ENCODE results near the gene CD44. TPM values are rescaled to one million over a fixed set of nuclear protein-coding genes. Genes with fewer than 3 reads are reported as not detected.

CD44 gene
- total RNA-seq, 6 experiments from 2014 or later, result 12.2 to 64.1 (median 22.9) TPM

DNA sequence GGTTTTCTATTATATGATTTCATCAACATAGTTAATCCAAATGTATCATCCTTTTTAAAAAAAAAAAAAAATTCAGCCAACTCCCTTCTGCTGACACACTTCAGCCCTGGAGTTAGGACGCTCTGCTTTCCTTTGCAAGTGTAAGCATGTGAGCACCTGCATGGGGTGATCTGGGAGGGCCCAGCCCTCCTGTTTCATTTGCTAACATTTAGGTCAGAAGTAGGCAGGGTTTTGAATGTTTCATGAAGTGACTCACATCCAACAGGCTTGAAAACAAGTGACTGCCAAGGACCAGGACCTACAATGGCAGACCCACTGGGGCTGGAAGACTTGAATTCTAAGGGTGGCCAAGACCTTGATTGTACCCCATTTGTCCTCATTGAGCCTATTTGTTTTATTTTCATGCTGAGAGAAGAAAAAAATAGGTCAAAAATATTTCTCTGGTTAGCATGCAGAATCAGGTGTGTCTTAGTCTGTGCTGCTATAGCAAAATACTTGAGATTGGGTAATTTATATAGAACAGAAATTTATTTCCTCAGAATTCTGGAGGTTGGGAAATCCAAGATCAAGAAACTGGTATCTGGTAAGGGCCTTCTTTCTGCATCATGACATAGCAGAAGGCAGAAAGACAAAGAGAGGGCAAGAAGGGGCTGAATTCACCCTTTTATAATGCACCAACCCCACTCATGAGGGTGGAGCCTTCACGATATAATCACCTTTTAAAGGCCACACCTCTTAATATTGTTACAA lies 137.6 kb downstream of the CD44 start:
- H3K4me1 ChIP-seq, result peaks cover 0 to 26% (median 6%) of the 10 kb centered on the region in 4 donors
- TF ChIP-seq CTCF (IDR thresholded peaks at IDR 0.05) (no peak), POLR2A (IDR thresholded peaks at IDR 0.05) (peak; percentile 13)
- H3K36me3 ChIP-seq, result peaks cover 0 to 12% (median 0%) of the 10 kb centered on the region in 4 donors
- intact Hi-C loops (cut with DNase I), result no loop called here
- H3K4me3 ChIP-seq, result no peak overlapping the region
- WGBS (ENCODE audit: insufficient coverage, low coverage, low lambda C conversion rate, missing lambda C conversion rate), result 64% methylated on average over 2 of the region's 2 CpGs
- H3K9me3 ChIP-seq, result no peaks in the 10 kb centered on the region
- peak overlapping the region in 2 of 3 donors; percentile 6 to 51 for H3K27ac ChIP-seq
- DNase-seq, result peak in 1 of 3 donors; percentile 32
- ATAC-seq, result peak; percentile 16 to 85 (median 58)
- H3K27me3 ChIP-seq, result no peaks in the 10 kb centered on the region

DNA sequence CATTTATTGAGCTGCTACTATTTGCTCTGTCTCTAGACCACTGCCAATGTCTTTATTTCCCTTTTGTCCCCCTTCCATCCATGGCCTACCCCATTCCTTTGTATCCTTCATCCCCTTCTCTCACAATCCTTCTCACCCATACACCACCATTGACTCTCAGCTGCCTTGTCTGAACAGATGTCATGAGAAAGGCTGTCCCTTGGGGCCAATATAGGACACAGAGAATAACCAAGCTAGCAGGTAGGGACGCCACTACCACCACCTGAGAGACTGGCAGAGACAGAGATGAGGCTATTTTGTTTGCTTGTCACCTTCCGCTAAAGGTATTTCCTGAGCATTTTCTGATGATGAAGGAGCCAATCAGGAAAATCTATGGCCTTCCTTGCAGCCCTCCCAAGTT lies 138.9 kb downstream of the CD44 start:
- WGBS (ENCODE audit: insufficient coverage, low coverage, low lambda C conversion rate, missing lambda C conversion rate), result 100% methylated on average over 1 of the region's 2 CpGs

DNA sequence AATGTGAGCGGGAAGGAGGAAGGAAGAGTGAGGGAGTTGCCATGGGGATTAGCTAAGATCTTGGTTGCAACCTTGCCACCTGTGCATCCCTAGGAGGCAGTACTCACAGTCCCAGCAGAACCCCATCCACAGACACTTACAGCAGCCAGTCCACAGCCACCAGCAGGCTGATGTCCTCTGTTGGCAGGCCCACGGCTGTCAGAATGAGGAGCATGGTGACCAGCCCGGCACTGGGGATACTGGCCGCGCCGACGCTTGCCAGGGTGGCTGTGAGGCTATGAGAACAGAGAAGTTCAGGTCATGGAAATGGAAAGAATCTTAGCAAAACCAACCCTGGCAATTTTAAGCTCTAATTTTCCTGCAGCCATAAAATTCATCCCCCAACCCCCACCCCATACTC lies 141.8 kb downstream of the CD44 start:
- peaks cover 0 to 14% (median 3%) of the 10 kb centered on the region in 4 donors for H3K4me1 ChIP-seq
- H3K27me3 ChIP-seq, result no peaks in the 10 kb centered on the region
- no peak overlapping the region for H3K27ac ChIP-seq
- H3K9me3 ChIP-seq, result no peaks in the 10 kb centered on the region
- ATAC-seq (no peak), DNase-seq (no peak)
- no peak overlapping the region for H3K4me3 ChIP-seq
- 56% methylated on average over 1 of the region's 7 CpGs for WGBS (ENCODE audit: insufficient coverage, low coverage, low lambda C conversion rate, missing lambda C conversion rate)
- intact Hi-C loops (cut with DNase I), result no loop called here
- no peak for TF ChIP-seq POLR2A (IDR thresholded peaks at IDR 0.05)
- peaks cover 0 to 20% (median 0%) of the 10 kb centered on the region in 4 donors for H3K36me3 ChIP-seq

More for the DNA sequence above, 138.9 kb downstream of the CD44 start:
- no peak for ATAC-seq
- intact Hi-C loops (cut with DNase I), result no loop called here
- peaks cover 0 to 26% (median 6%) of the 10 kb centered on the region in 4 donors for H3K4me1 ChIP-seq
- no peaks in the 10 kb centered on the region for H3K9me3 ChIP-seq
- H3K27me3 ChIP-seq, result no peaks in the 10 kb centered on the region
- TF ChIP-seq POLR2A (IDR thresholded peaks at IDR 0.05) (no peak), CTCF (IDR thresholded peaks at IDR 0.05) (no peak)
- peaks cover 0 to 12% (median 0%) of the 10 kb centered on the region in 4 donors for H3K36me3 ChIP-seq
- H3K27ac ChIP-seq, result no peak overlapping the region
- H3K4me3 ChIP-seq, result no peak overlapping the region
- no peak for DNase-seq

DNA sequence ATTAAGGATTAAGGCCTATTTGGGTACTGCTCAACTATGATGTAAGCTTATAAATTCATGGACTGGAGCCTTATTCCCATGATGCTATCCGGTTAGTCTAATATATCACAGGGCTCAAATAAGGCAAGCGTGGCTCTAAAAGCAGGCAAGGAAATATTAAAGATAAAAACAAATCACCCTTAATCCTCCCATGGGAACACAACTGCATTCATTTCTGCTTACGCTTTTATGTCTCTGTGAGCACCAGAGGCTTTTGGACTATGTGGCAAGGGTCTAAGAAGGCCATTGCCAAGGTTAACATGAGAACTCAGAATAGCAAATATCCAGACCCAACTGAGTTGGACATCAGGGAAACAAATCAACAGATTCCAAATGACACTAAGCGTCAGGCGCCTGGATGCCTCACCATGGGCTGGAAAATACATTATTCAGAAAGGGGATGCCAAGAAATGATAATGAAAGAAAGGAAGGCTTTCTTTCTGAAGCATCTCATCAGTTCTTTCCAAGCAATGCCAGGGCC lies 142.3 kb downstream of the CD44 start:
- ATAC-seq, result peak in 1 of 4 donors; percentile 50
- TF ChIP-seq POLR2A (IDR thresholded peaks at IDR 0.05), result no peak
- no peak for TF ChIP-seq CTCF (IDR thresholded peaks at IDR 0.05)
- H3K27me3 ChIP-seq, result no peaks in the 10 kb centered on the region
- peaks cover 0 to 24% (median 0%) of the 10 kb centered on the region in 4 donors for H3K36me3 ChIP-seq
- 56% methylated on average over 5 of the region's 5 CpGs for WGBS (ENCODE audit: insufficient coverage, low coverage, low lambda C conversion rate, missing lambda C conversion rate)
- DNase-seq, result no peak
- H3K4me3 ChIP-seq, result no peak overlapping the region
- H3K9me3 ChIP-seq, result no peaks in the 10 kb centered on the region
- no peak overlapping the region for H3K27ac ChIP-seq
- intact Hi-C loops (cut with DNase I), result no loop called here
- peaks cover 0 to 11% (median under 1%) of the 10 kb centered on the region in 4 donors for H3K4me1 ChIP-seq

Other genes starting within 250 kb of the CD44 start
- gene APIP, start 222.8 kb upstream of the CD44 start, total RNA-seq, result 10 to 100 TPM in 5 of 6 experiments, 1 to 10 TPM in 1; 9.4 to 19.7 (median 14.5) TPM
- 10 to 100 TPM; 21.3 to 31.3 (median 28.8) TPM for gene PDHX, start 222.6 kb upstream of the CD44 start, total RNA-seq

All from right lobe of liver (tissue), 6 donors.